Mesenchymal stem cell (in vitro differentiated cells and primary cell): ENCODE measurements around the gene TOPBP1.

Experiments
- DNase-seq: peaks from one replicate; pipeline ENCODE4 v3.0.0-alpha.2; 2013
- H2AFZ ChIP-seq: one replicate; pipeline ENCODE4 v1.6.1; 2013; ENCODE audit warnings: low read depth, mild to moderate bottlenecking, control low read depth, inconsistent platforms, low read length, moderate library complexity
- H2AK5ac ChIP-seq: 2 replicates; pipeline ENCODE4 v1.6.1; 2013; ENCODE audit warnings: low read length, moderate library complexity, mild to moderate bottlenecking, inconsistent platforms; ENCODE audit not compliant: severe bottlenecking
- H2BK120ac ChIP-seq: one replicate; pipeline ENCODE4 v1.6.1; 2013; ENCODE audit warnings: low read depth, mild to moderate bottlenecking, inconsistent platforms, low read length, moderate library complexity
- H2BK12ac ChIP-seq, 2 experiments: one replicate each; pipeline ENCODE4 v1.6.1; 2013; ENCODE audit warnings: inconsistent platforms in 2 of 2, low read length in 2 of 2, mild to moderate bottlenecking in 2 of 2, moderate library complexity in 2 of 2, control low read depth in 1 of 2
- H2BK15ac ChIP-seq: one replicate; pipeline ENCODE4 v1.6.1; 2013; ENCODE audit warnings: mild to moderate bottlenecking, low read depth, inconsistent platforms; ENCODE audit not compliant: poor library complexity, severe bottlenecking
- H2BK5ac ChIP-seq: 2 replicates; pipeline ENCODE4 v1.6.1; 2013; ENCODE audit warnings: low read depth, mild to moderate bottlenecking, low read length, control low read depth, inconsistent platforms; ENCODE audit not compliant: poor library complexity, severe bottlenecking
- H3K14ac ChIP-seq, 2 experiments: one replicate each; pipeline ENCODE4 v1.6.1; 2013; ENCODE audit warnings: inconsistent platforms in 2 of 2, low read length in 2 of 2, control low read depth in 1 of 2, mild to moderate bottlenecking in 1 of 2, moderate library complexity in 1 of 2
- H3K18ac ChIP-seq, 2 experiments: one replicate each; pipeline ENCODE4 v1.6.1; 2013; ENCODE audit warnings: inconsistent platforms in 2 of 2, low read length in 2 of 2, control low read depth in 1 of 2, low read depth in 1 of 2, mild to moderate bottlenecking in 1 of 2
- H3K23ac ChIP-seq, 2 experiments: one replicate each; pipeline ENCODE4 v1.6.1; 2013; ENCODE audit warnings: inconsistent platforms in 2 of 2, low read length in 2 of 2, mild to moderate bottlenecking in 2 of 2, moderate library complexity in 2 of 2, control low read depth in 1 of 2
- H3K27ac ChIP-seq: 2 replicates; pipeline ENCODE4 v1.5.1; 2013; ENCODE audit warnings: mild to moderate bottlenecking, moderate library complexity, low read length, control low read depth, inconsistent platforms; ENCODE audit not compliant: poor library complexity, severe bottlenecking
- H3K27me3 ChIP-seq, 2 experiments: 2 replicates each; pipeline versions ENCODE4 v1.6.1 to v1.7.0; 2013; ENCODE audit warnings: low read length in 2 of 2, mild to moderate bottlenecking in 2 of 2, moderate library complexity in 2 of 2, control low read depth in 1 of 2, inconsistent platforms in 1 of 2; ENCODE audit not compliant: control insufficient read depth in 1 of 2, insufficient read depth in 1 of 2
- H3K36me3 ChIP-seq, 2 experiments: 2 replicates each; pipeline versions ENCODE4 v1.6.1 to v1.7.0; 2013; ENCODE audit warnings: low read length in 2 of 2, control low read depth in 1 of 2, inconsistent platforms in 1 of 2, low read depth in 1 of 2, mild to moderate bottlenecking in 1 of 2; ENCODE audit not compliant: insufficient read depth in 2 of 2, control insufficient read depth in 1 of 2
- H3K4ac ChIP-seq, 2 experiments: one replicate each; pipeline ENCODE4 v1.6.1; 2013; ENCODE audit warnings: inconsistent platforms in 2 of 2, low read length in 2 of 2, mild to moderate bottlenecking in 2 of 2, moderate library complexity in 2 of 2, control low read depth in 1 of 2, low read depth in 1 of 2
- H3K4me1 ChIP-seq: 2 replicates; pipeline ENCODE4 v1.6.1; 2013; ENCODE audit warnings: low read depth, low read length, control low read depth; ENCODE audit not compliant: control insufficient read depth, insufficient read depth
- H3K4me2 ChIP-seq: 2 replicates; pipeline ENCODE4 v1.6.1; 2013; ENCODE audit warnings: low read length, mild to moderate bottlenecking, inconsistent platforms; ENCODE audit not compliant: poor library complexity, severe bottlenecking
- H3K4me3 ChIP-seq, 2 experiments: 2 replicates each; pipeline versions ENCODE4 v1.5.1 to v1.7.0; 2013; ENCODE audit warnings: low read length in 2 of 2, mild to moderate bottlenecking in 2 of 2, control low read depth in 1 of 2, low read depth in 1 of 2; ENCODE audit not compliant: insufficient read depth in 1 of 2
- H3K79me1 ChIP-seq: replicated peaks from 2 replicates; pipeline ENCODE4 v1.6.1; 2013; ENCODE audit warnings: mild to moderate bottlenecking, control low read depth, low read length, inconsistent platforms; ENCODE audit not compliant: poor library complexity, severe bottlenecking
- H3K9ac ChIP-seq: 2 replicates; pipeline ENCODE4 v1.7.0; 2013; ENCODE audit warnings: mild to moderate bottlenecking, low read length, moderate library complexity
- H3K9me3 ChIP-seq: 2 replicates; pipeline ENCODE4 v1.7.0; 2013; ENCODE audit warnings: mild to moderate bottlenecking, low read length; ENCODE audit not compliant: control insufficient read depth
- H4K8ac ChIP-seq: one replicate; pipeline ENCODE4 v1.6.1; 2013; ENCODE audit warnings: inconsistent platforms, mild to moderate bottlenecking, low read length, moderate library complexity
- H4K91ac ChIP-seq: one replicate; pipeline ENCODE4 v1.6.1; 2013; ENCODE audit warnings: mild to moderate bottlenecking, low read length, inconsistent platforms
- WGBS: methylation state at CpG from one replicate; pipeline ENCODE4 v1.1.7; 2013; ENCODE audit warnings: mixed read lengths; 5-methylcytosine and 5-hydroxymethylcytosine counted together

TOPBP1 gene

DNA sequence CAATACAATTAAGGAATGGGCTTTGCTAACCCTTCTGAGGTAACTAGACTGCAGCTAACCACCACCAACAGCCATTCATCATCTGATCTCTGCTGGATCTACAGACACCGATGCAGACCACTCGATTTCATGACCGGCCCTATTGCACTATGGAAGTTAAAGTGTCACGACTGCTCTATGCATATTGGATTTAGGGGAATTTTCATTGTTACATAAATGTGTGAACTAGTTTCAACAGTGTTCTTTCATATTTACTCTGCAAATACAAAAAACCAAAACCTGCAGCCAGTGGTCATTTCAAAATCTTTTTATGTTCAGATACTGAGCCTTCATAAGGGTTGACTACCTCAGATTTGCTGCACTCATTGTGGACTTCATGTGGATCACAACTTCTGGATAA lies 73.7 kb downstream of the TOPBP1 start:
- Histone ChIP-seq H2BK5ac (no peak overlapping the region), H2BK15ac (no peak overlapping the region), H3K36me3 (peaks cover 15 to 70% of the 10 kb centered on the region in 2 experiments), H3K14ac (no peak overlapping the region), H4K91ac (no peak overlapping the region), H2BK12ac (no peak overlapping the region), H3K79me1 (peaks cover 6% of the 10 kb centered on the region), H3K9ac (no peak overlapping the region), H3K9me3 (no peaks in the 10 kb centered on the region), H4K8ac (no peak overlapping the region), H3K4me3 (no peak overlapping the region), H2AK5ac (no peak overlapping the region), H2AFZ (no peak overlapping the region), H3K23ac (no peak overlapping the region), H2BK120ac (no peak overlapping the region), H3K27ac (no peak overlapping the region), H3K18ac (no peak overlapping the region), H3K4ac (no peak overlapping the region), H3K4me2 (no peak overlapping the region), H3K4me1 (peaks cover 10% of the 10 kb centered on the region), H3K27me3 (no peaks in the 10 kb centered on the region)
- DNase-seq: no peak
- WGBS: 100% methylated on average over 1 of the region's 4 CpGs

DNA sequence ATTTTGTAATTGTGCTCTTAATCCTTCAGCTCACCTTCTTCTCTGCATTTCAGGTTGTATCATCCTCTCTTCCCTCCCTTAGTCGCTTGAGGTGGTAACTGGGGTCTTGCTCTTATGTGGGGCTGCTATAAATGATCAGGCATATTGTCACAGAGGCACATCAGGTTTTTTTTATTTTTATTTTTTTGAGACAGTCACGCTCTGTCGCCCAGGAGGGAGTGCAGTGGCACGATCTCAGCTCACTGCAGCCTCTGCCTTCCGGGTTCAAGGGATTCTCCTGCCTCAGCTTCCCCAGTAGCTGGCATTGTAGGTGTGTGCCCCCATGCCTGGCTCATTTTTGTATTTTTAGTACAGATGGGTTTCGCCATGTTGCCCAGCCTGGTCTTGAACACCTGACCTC lies 78.3 kb downstream of the TOPBP1 start:
- Histone ChIP-seq H4K8ac (no peak overlapping the region), H3K18ac (no peak overlapping the region), H3K4me1 (peaks cover 8% of the 10 kb centered on the region), H2BK12ac (no peak overlapping the region), H3K9me3 (no peaks in the 10 kb centered on the region), H3K9ac (no peak overlapping the region), H3K79me1 (peaks cover 4% of the 10 kb centered on the region), H3K4ac (no peak overlapping the region), H3K4me3 (no peak overlapping the region), H4K91ac (no peak overlapping the region), H2BK15ac (no peak overlapping the region), H3K27me3 (no peaks in the 10 kb centered on the region), H2AFZ (no peak overlapping the region), H2AK5ac (no peak overlapping the region), H3K23ac (no peak overlapping the region), H2BK5ac (no peak overlapping the region), H3K27ac (no peak overlapping the region), H2BK120ac (no peak overlapping the region), H3K4me2 (no peak overlapping the region), H3K36me3 (peaks cover 27 to 88% of the 10 kb centered on the region in 2 experiments), H3K14ac (no peak overlapping the region)
- WGBS: 94% methylated on average over 6 of the region's 6 CpGs
- DNase-seq: no peak

DNA sequence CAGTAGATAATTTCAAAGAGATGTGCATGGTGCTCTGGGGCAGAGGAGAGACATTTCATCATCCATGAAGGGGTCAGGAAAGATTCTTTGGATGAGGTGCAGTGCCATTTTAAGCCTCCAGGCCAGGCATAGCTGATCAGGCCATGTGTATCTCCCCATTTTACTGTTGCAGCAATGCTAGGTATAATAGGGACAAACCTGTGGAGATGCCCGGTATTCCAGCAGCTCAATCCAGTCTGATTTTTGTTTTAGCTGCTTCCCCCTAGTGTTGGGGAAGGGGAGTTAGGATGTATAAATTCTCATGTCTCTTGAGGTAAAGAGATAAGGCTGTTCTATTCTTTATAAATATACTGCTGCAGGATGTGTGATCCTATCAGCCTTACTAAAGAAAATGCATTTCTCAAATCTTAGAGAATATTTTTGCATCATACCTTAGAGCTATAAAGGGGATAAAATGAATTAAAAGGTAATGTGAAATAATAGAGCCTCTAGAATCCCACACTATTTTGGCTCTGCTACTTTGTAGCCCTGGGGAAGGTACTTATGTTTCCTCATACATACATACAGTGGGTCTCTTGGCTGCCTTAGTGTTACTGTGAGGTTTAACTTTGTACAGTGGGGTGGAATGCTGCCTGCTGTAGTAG lies 83.1 kb downstream of the TOPBP1 start:
- Histone ChIP-seq H2AK5ac (peak overlapping the region; percentile 49), H3K14ac (no peak overlapping the region), H3K36me3 (peaks cover 20 to 76% of the 10 kb centered on the region in 2 experiments), H3K9me3 (no peaks in the 10 kb centered on the region), H3K4ac (no peak overlapping the region), H4K8ac (no peak overlapping the region), H3K27me3 (no peaks in the 10 kb centered on the region), H2BK12ac (no peak overlapping the region), H4K91ac (no peak overlapping the region), H3K4me3 (peak overlapping the region in 1 of 2 experiments; percentile 42), H2BK15ac (no peak overlapping the region), H3K27ac (no peak overlapping the region), H3K4me1 (peaks cover 7% of the 10 kb centered on the region), H3K18ac (no peak overlapping the region), H3K9ac (peak overlapping the region; percentile 64), H2AFZ (no peak overlapping the region), H3K23ac (no peak overlapping the region), H2BK5ac (no peak overlapping the region), H3K79me1 (no peaks in the 10 kb centered on the region), H3K4me2 (peak overlapping the region; percentile 20), H2BK120ac (no peak overlapping the region)
- 75% methylated on average over 1 of the region's 1 CpG for WGBS
- peak; percentile 65 for DNase-seq

DNA sequence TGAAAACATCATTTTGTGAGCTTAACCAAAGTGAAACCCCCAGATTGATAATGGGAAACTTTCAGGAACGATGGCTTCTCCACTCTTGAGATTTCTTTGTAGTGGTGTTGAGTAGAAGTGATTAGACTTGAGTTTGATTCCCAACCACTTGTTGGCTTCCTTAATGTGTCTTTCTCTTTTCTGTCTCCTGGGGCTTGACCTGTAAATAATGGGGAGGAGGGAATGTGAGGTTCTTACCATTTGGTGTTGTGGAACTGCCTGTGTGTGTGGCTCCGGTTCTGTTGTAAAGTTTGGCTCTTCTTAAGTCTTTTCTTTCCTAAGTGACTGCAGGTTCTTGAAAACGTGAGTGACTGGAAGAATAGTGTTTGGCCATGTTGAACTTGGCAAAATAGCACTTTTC lies 85.6 kb downstream of the TOPBP1 start:
- Histone ChIP-seq H3K4me2 (peak overlapping the region; percentile 71), H2AK5ac (no peak overlapping the region), H3K18ac (no peak overlapping the region), H3K27ac (no peak overlapping the region), H3K23ac (no peak overlapping the region), H2BK12ac (no peak overlapping the region), H3K27me3 (no peaks in the 10 kb centered on the region), H3K9ac (peak overlapping the region; percentile 98), H3K14ac (no peak overlapping the region), H2BK5ac (no peak overlapping the region), H4K8ac (no peak overlapping the region), H3K4me3 (peak overlapping the region in 1 of 2 experiments; percentile 94), H3K36me3 (peaks cover 12 to 51% of the 10 kb centered on the region in 2 experiments), H2BK120ac (no peak overlapping the region), H3K4me1 (peaks cover 5% of the 10 kb centered on the region), H3K79me1 (peaks cover 4% of the 10 kb centered on the region), H2AFZ (no peak overlapping the region), H4K91ac (no peak overlapping the region), H3K9me3 (no peaks in the 10 kb centered on the region), H2BK15ac (no peak overlapping the region), H3K4ac (no peak overlapping the region)
- WGBS: 56% methylated on average over 3 of the region's 3 CpGs
- DNase-seq: no peak
